ENCODE results near the gene CELF2. TPM values are rescaled to one million over a fixed set of nuclear protein-coding genes. Genes with fewer than 3 reads are reported as not detected.
A peak's percentile ranks its signal among the peaks of the same experiment; 100 is the strongest.

CELF2 gene
- total RNA-seq, 1 donor from 2014 or later, result 89.2 TPM

DNA sequence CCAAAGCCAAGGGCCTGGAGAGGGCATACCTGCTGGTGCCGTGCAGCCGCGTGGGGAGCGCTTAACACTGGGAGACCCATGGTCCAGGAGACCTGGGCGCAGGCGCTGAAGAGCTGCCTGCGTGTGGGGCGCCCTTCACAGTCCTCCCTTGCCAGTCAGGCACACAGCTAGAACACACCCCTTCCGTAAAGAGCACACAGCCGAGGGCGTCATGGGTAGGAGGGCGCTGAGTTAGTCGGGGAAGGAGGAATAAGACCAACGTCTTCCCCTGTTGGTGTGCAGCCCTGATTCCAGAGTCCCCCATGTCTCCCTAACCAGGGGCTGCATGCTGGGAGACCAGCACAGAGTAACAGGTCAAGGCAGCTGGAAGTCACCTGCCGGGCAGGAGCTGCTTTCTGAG is 319.8 kb downstream of the CELF2 start:
- no peak for DNase-seq
- POLR2A ChIA-PET, result no interaction called here
- no peak overlapping the region for H3K4me3 Mint-ChIP-seq
- CTCF ChIA-PET, result interaction anchor here (0.5 kb wide), 1 partner anchor 644 kb away, joined by 3 read pairs; no protein-coding TSS in a partner anchor
- peaks cover 30% of the 10 kb centered on the region for H3K4me1 Mint-ChIP-seq
- H3K36me3 Mint-ChIP-seq (ENCODE audit: low read depth), result peaks cover 26% of the 10 kb centered on the region
- peak; percentile 38 for ATAC-seq (ENCODE audit: low read depth)
- TF ChIP-seq, protein P1, sequence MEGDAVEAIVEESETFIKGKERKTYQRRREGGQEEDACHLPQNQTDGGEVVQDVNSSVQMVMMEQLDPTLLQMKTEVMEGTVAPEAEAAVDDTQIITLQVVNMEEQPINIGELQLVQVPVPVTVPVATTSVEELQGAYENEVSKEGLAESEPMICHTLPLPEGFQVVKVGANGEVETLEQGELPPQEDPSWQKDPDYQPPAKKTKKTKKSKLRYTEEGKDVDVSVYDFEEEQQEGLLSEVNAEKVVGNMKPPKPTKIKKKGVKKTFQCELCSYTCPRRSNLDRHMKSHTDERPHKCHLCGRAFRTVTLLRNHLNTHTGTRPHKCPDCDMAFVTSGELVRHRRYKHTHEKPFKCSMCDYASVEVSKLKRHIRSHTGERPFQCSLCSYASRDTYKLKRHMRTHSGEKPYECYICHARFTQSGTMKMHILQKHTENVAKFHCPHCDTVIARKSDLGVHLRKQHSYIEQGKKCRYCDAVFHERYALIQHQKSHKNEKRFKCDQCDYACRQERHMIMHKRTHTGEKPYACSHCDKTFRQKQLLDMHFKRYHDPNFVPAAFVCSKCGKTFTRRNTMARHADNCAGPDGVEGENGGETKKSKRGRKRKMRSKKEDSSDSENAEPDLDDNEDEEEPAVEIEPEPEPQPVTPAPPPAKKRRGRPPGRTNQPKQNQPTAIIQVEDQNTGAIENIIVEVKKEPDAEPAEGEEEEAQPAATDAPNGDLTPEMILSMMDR (IDR thresholded peaks at IDR 0.05), result no peak
- intact Hi-C loops (cut with micrococcal nuclease), result no loop called here
- no peaks in the 10 kb centered on the region for H3K27me3 Mint-ChIP-seq
- H3K27ac Mint-ChIP-seq, result no peak overlapping the region
- H3K9me3 Mint-ChIP-seq, result no peaks in the 10 kb centered on the region

DNA sequence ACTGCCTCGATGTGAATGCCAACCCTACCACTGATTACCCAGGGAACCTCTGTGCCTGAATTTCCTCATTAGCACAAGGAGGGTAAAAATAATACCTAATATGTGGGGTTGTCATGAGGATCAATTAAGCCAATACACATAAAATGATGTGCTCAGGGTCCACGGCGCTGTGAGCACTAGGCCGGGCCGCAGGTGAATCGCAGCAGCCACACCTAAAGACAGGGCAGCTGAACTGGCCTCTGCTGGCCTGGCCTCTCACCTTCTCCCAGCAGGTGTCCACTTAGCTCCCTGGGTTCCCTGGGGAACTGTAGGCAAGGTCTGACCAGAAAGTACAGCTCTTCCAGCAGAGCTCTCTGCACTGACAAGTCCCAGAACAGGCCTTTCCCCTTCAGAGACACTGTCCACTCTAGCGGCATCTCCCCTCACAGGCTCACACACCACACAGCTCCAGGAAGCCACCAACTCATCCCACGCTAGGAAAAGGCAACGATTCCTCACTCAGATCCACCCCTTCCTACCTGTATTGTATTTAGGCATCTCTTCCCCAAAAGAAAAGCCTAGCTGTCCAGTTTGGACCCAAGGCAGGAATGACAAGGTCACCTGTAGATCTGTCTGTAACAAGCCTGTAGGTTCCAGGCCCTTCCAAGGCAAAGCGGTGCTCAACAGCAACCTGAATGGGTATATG is 320.6 kb downstream of the CELF2 start:
- no peaks in the 10 kb centered on the region for H3K27me3 Mint-ChIP-seq
- no peak for DNase-seq
- no peak overlapping the region for H3K4me3 Mint-ChIP-seq
- CTCF ChIA-PET, result no interaction called here
- H3K9me3 Mint-ChIP-seq, result no peaks in the 10 kb centered on the region
- peaks cover 25% of the 10 kb centered on the region for H3K4me1 Mint-ChIP-seq
- ATAC-seq (ENCODE audit: low read depth), result no peak
- TF ChIP-seq, protein P1 (IDR thresholded peaks at IDR 0.05), result no peak
- POLR2A ChIA-PET, result no interaction called here
- intact Hi-C loops (cut with micrococcal nuclease), result no loop called here
- H3K27ac Mint-ChIP-seq, result no peak overlapping the region
- peaks cover 20% of the 10 kb centered on the region for H3K36me3 Mint-ChIP-seq (ENCODE audit: low read depth)

DNA sequence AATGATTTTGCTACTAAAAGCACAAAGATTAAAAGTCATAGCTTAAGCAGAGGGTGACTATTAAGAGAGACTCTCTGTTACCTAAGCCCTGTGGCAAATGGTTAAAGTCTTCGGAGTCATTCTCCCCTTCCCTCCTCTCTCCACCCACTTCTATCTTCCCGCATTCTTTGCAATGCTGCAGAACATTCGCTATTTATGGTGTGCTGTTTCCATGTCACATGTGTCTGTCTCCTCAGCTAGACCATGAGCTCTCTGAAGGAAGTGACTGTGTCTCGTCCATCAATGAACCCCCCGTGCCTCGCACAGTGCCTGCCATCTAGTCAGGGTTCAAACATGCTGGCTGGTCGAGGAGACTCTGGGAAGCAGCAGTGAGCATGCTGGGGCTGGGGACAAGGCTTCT is 321.3 kb downstream of the CELF2 start:
- H3K27ac Mint-ChIP-seq, result no peak overlapping the region
- TF ChIP-seq, protein P1 (IDR thresholded peaks at IDR 0.05), result no peak
- DNase-seq, result no peak
- H3K36me3 Mint-ChIP-seq (ENCODE audit: low read depth), result peaks cover 18% of the 10 kb centered on the region
- H3K27me3 Mint-ChIP-seq, result no peaks in the 10 kb centered on the region
- H3K4me3 Mint-ChIP-seq, result no peak overlapping the region
- POLR2A ChIA-PET, result no interaction called here
- CTCF ChIA-PET, result no interaction called here
- no peaks in the 10 kb centered on the region for H3K9me3 Mint-ChIP-seq
- H3K4me1 Mint-ChIP-seq, result peaks cover 21% of the 10 kb centered on the region
- intact Hi-C loops (cut with micrococcal nuclease), result no loop called here
- ATAC-seq (ENCODE audit: low read depth), result no peak

- H3K27ac Mint-ChIP-seq, result no peak overlapping the region
- H3K4me3 Mint-ChIP-seq, result no peak overlapping the region
- CTCF ChIA-PET, result no interaction called here
- POLR2A ChIA-PET, result no interaction called here
- TF ChIP-seq, protein P1 (IDR thresholded peaks at IDR 0.05), result no peak
- peaks cover 12% of the 10 kb centered on the region for H3K36me3 Mint-ChIP-seq (ENCODE audit: low read depth)
- no peak for DNase-seq
- no peaks in the 10 kb centered on the region for H3K9me3 Mint-ChIP-seq
- intact Hi-C loops (cut with micrococcal nuclease), result no loop called here
- no peaks in the 10 kb centered on the region for H3K27me3 Mint-ChIP-seq
- peaks cover 17% of the 10 kb centered on the region for H3K4me1 Mint-ChIP-seq
- ATAC-seq (ENCODE audit: low read depth), result no peak
Measured at GRCh38 chr10:11339660-11340059, 322.0 kb downstream of the CELF2 start.

GRCh38 chr10:11341283-11341960 is 323.8 kb downstream of the CELF2 start:
- no peaks in the 10 kb centered on the region for H3K36me3 Mint-ChIP-seq (ENCODE audit: low read depth)
- no peaks in the 10 kb centered on the region for H3K27me3 Mint-ChIP-seq
- H3K4me1 Mint-ChIP-seq, result peaks cover 16% of the 10 kb centered on the region
- CTCF ChIA-PET, result no interaction called here
- DNase-seq (no peak), ATAC-seq (ENCODE audit: low read depth) (no peak)
- POLR2A ChIA-PET, result no interaction called here
- TF ChIP-seq, protein P1 (IDR thresholded peaks at IDR 0.05), result no peak
- no peak overlapping the region for H3K4me3 Mint-ChIP-seq
- intact Hi-C loops (cut with micrococcal nuclease), result no loop called here
- no peak overlapping the region for H3K27ac Mint-ChIP-seq
- no peaks in the 10 kb centered on the region for H3K9me3 Mint-ChIP-seq
